OCI-LY3 (cell line): ENCODE measurements around the gene CDH23.

Experiments used
- H2AFZ ChIP-seq: fragments of 200-600, 300-600 bp; shearing (Covaris generic); 2 replicates; pipeline ENCODE4 v1.6.0; 2014; ENCODE audit warnings: antibody characterized with exemption, low read depth, low read length
- H3K27ac ChIP-seq: fragments of 200-600, 300-600 bp; sonication (generic); 2 replicates; pipeline ENCODE4 v1.5.1; 2014; ENCODE audit warnings: mild to moderate bottlenecking, low read length, moderate library complexity, mixed read lengths
- H3K27me3 ChIP-seq: fragments of 200-600, 300-600 bp; sonication (generic); 2 replicates; pipeline ENCODE4 v1.6.1; 2014; ENCODE audit warnings: low read depth, low read length, mixed read lengths
- H3K36me3 ChIP-seq: fragments of 200-600, 300-600 bp; sonication (generic); replicated peaks from 2 replicates; pipeline ENCODE3; 2014; ENCODE audit warnings: low read depth, low read length, mixed read lengths
- H3K4me1 ChIP-seq: fragments of 300-600, 200-600 bp; sonication (generic); 2 replicates; pipeline ENCODE4 v1.6.1; 2014; ENCODE audit warnings: low read length, mixed read lengths
- H3K4me2 ChIP-seq: fragments of 200-600, 300-600 bp; sonication (generic); 2 replicates; pipeline ENCODE4 v1.6.1; 2014; ENCODE audit warnings: low read length, mixed read lengths
- H3K4me3 ChIP-seq: fragments of 300-600, 200-600 bp; sonication (generic); 2 replicates; pipeline ENCODE4 v1.5.1; 2014; ENCODE audit warnings: antibody characterized with exemption, mild to moderate bottlenecking, low read length, moderate library complexity
- H3K79me2 ChIP-seq: fragments of 300-600, 200-600 bp; shearing (Covaris generic); 2 replicates; pipeline ENCODE4 v1.6.1; 2014; ENCODE audit warnings: mild to moderate bottlenecking, low read length, mixed read lengths
- H3K9ac ChIP-seq: fragments of 300-600, 200-600 bp; shearing (Covaris generic); 2 replicates; pipeline ENCODE4 v1.6.0; 2014; ENCODE audit warnings: mild to moderate bottlenecking, low read length, moderate library complexity
- H3K9me3 ChIP-seq: fragments of 200-600, 300-600 bp; shearing (Covaris generic); 2 replicates; pipeline ENCODE4 v1.6.1; 2014; ENCODE audit warnings: low read length, mixed read lengths; ENCODE audit not compliant: insufficient read depth
- H4K20me1 ChIP-seq: fragments of 200-600, 300-600 bp; sonication (generic); 2 replicates; pipeline ENCODE4 v1.6.1; 2016; ENCODE audit warnings: low read length, mixed read lengths; ENCODE audit not compliant: insufficient read depth
- CTCF ChIP-seq: fragments of 200-600, 300-600 bp; sonication (generic); IDR thresholded peaks from 2 replicates; pipeline ENCODE4 v1.5.1; 2014; ENCODE audit warnings: antibody characterized with exemption, low read length, low read depth
- EZH2phosphoT487 ChIP-seq: fragments of 200-600 bp; shearing (Covaris generic); IDR thresholded peaks from 2 replicates; pipeline ENCODE4 v1.6.1; 2018; ENCODE audit warnings: antibody characterized with exemption, mixed run types, low read depth

The CDH23 gene

DNA sequence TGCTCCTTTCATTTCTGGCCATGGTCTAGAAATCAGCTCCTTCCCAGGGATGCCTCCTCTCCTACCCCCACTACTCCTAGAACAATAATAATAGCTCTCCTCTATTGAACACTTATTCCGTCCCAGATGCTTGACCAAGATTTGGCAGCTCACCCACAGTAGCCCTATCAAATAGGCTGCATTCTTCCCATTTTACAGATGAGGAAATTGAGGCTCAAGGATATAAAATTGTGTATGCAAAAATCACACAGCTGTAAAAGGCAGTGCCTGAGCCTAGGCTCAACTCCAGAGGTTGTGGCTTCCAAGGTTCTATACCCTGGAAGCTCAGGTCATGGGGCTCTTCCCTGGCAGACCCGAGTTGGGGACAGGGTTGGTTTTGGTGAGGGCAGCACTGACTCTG lies 240.6 kb downstream of the CDH23 start:
- Histone ChIP-seq H3K4me2 (no peak overlapping the region), H4K20me1 (no peaks in the 10 kb centered on the region), H3K79me2 (no peaks in the 10 kb centered on the region), H3K9me3 (no peaks in the 10 kb centered on the region), H3K36me3 (no peaks in the 10 kb centered on the region), H3K4me3 (no peak overlapping the region), H3K4me1 (peaks cover 10% of the 10 kb centered on the region), H3K27me3 (no peaks in the 10 kb centered on the region), H3K9ac (no peak overlapping the region), H2AFZ (no peak overlapping the region), H3K27ac (no peak overlapping the region)
- TF ChIP-seq EZH2phosphoT487 (no peak), CTCF (no peak)

- no peaks in the 10 kb centered on the region for H4K20me1 ChIP-seq
- peaks cover 16% of the 10 kb centered on the region for H3K4me1 ChIP-seq
- no peak overlapping the region for H3K27ac ChIP-seq
- peak overlapping the region; percentile 13; the same call in 1 of the 2 replicates for H3K4me2 ChIP-seq
- no peaks in the 10 kb centered on the region for H3K9me3 ChIP-seq
- H3K4me3 ChIP-seq = no peak overlapping the region
- no peaks in the 10 kb centered on the region for H3K36me3 ChIP-seq
- TF ChIP-seq CTCF (no peak), EZH2phosphoT487 (no peak)
- no peak overlapping the region for H3K9ac ChIP-seq
- H3K79me2 ChIP-seq = no peaks in the 10 kb centered on the region
- H2AFZ ChIP-seq = no peak overlapping the region
- no peaks in the 10 kb centered on the region for H3K27me3 ChIP-seq
Observed at GRCh38 chr10:71638064-71638821, 241.5 kb downstream of the CDH23 start.

- Histone ChIP-seq H3K4me2 (no peak overlapping the region), H3K9me3 (no peaks in the 10 kb centered on the region), H3K27ac (no peak overlapping the region), H4K20me1 (no peaks in the 10 kb centered on the region), H3K27me3 (no peaks in the 10 kb centered on the region), H3K4me3 (no peak overlapping the region), H2AFZ (no peak overlapping the region), H3K9ac (no peak overlapping the region), H3K4me1 (peaks cover 24% of the 10 kb centered on the region), H3K36me3 (no peaks in the 10 kb centered on the region), H3K79me2 (no peaks in the 10 kb centered on the region)
- TF ChIP-seq EZH2phosphoT487 (no peak), CTCF (no peak)
Observed at GRCh38 chr10:71638822-71639719, 242.4 kb downstream of the CDH23 start.

- TF ChIP-seq CTCF (no peak), EZH2phosphoT487 (no peak)
- Histone ChIP-seq H3K27me3 (no peaks in the 10 kb centered on the region), H3K27ac (no peak overlapping the region), H4K20me1 (no peaks in the 10 kb centered on the region), H3K4me2 (no peak overlapping the region), H3K36me3 (no peaks in the 10 kb centered on the region), H2AFZ (no peak overlapping the region), H3K79me2 (no peaks in the 10 kb centered on the region), H3K9ac (no peak overlapping the region), H3K9me3 (no peaks in the 10 kb centered on the region), H3K4me1 (peaks cover 39% of the 10 kb centered on the region), H3K4me3 (no peak overlapping the region)
Observed at GRCh38 chr10:71640607-71641006, 243.9 kb downstream of the CDH23 start.
